ENCODE data around the gene CPNE7. TPM values are rescaled to one million over a fixed set of nuclear protein-coding genes. Genes with fewer than 3 reads are reported as not detected.

Gene CPNE7
- total and polyA plus RNA-seq, 2 of the 13 experiments (the other 11 are each of a cell fraction or from before 2014, with no cell fraction given), result 0.59 TPM; not detected in 1

GRCh38 chr16:89547291-89547690 is 28.3 kb upstream of the CPNE7 start:
- TF ChIP-seq ZFX (CRISPR knock-in tag; IDR thresholded peaks at IDR 0.05; ENCODE audit: low read depth) (no peak), AGO2 (optimal IDR thresholded peaks at IDR 0.05; ENCODE audit: low read depth, low read length) (peak; percentile 34)
- H3K4me1 ChIP-seq (ENCODE audit: insufficient read depth, low read length), result peaks cover 35% of the 10 kb centered on the region
- peaks cover 5% of the 10 kb centered on the region; the same call in 1 of the 2 replicates for H4K20me1 ChIP-seq (ENCODE audit: insufficient read depth, low read length)
- no peak overlapping the region for H3K4me2 ChIP-seq (ENCODE audit: low read depth, low read length)
- 98% methylated on average over 17 of the region's 17 CpGs for whole genome bisulfite sequencing (ENCODE audit: low lambda C conversion rate)
- no peak overlapping the region for H3K9ac ChIP-seq (ENCODE audit: insufficient read depth, low read depth, low read length)
- DNase-seq (ENCODE audit: low spot score) (no peak), ATAC-seq (no peak), FAIRE-seq (no peak)
- in situ Hi-C loops (cut with HindIII; ENCODE audit: extremely low pct_ligation_motif_present, low pct_unique_long_range_greater_than_20kb) (no loop called here), intact Hi-C loops (cut with micrococcal nuclease; ENCODE audit: unreplicated experiment) (no loop called here)
- no peaks in the 10 kb centered on the region for H3K9me3 ChIP-seq (ENCODE audit: low read length)
- no peak overlapping the region for H3K4me3 ChIP-seq (replicated peaks in 1 of 3; ENCODE audit: insufficient read depth in 1 of 3, low read depth in 2 of 3, low read length in 3 of 3)
- H3K27ac ChIP-seq (ENCODE audit: extremely low read length, insufficient read depth, low read length), result no peak overlapping the region
- ChIA-PET POLR2A (no interaction called here), CTCF (ENCODE audit: low intra/inter-chr PET ratio, low total read pairs) (no interaction called here)
- peaks cover 22 to 51% of the 10 kb centered on the region in 2 experiments; a peak in 4 of 5 replicates for H3K36me3 ChIP-seq (replicated peaks in 1 of 2; ENCODE audit: control insufficient read depth in 1 of 2, insufficient read depth in 2 of 2, low read length in 2 of 2)
- H3K79me2 ChIP-seq (ENCODE audit: insufficient read depth, low read length), result no peaks in the 10 kb centered on the region
- no peak overlapping the region for H2AFZ ChIP-seq (ENCODE audit: low read length)
- H3K27me3 ChIP-seq (ENCODE audit: control insufficient read depth in 1 of 2, insufficient read depth in 2 of 2, low read length in 2 of 2), result no peaks in the 10 kb centered on the region
- no TSS peak for BruUV-seq (replicated peaks)

GRCh38 chr16:89547860-89548259 is 27.7 kb upstream of the CPNE7 start:
- no peak overlapping the region for H3K27ac ChIP-seq (ENCODE audit: extremely low read length, insufficient read depth, low read length)
- DNase-seq (ENCODE audit: low spot score), result no peak
- WGBS (ENCODE audit: low lambda C conversion rate), result over 99% methylated on average over 20 of the region's 20 CpGs
- ChIA-PET POLR2A (no interaction called here), CTCF (ENCODE audit: low intra/inter-chr PET ratio, low total read pairs) (no interaction called here)
- no peak for ATAC-seq
- peaks cover 35% of the 10 kb centered on the region for H3K4me1 ChIP-seq (ENCODE audit: insufficient read depth, low read length)
- intact Hi-C loops (cut with micrococcal nuclease; ENCODE audit: unreplicated experiment) (no loop called here), in situ Hi-C loops (cut with HindIII; ENCODE audit: extremely low pct_ligation_motif_present, low pct_unique_long_range_greater_than_20kb) (no loop called here)
- H3K4me2 ChIP-seq (ENCODE audit: low read depth, low read length), result no peak overlapping the region
- no peak overlapping the region for H3K4me3 ChIP-seq (replicated peaks in 1 of 3; ENCODE audit: insufficient read depth in 1 of 3, low read depth in 2 of 3, low read length in 3 of 3)
- no peak for TF ChIP-seq ZNF20 (CRISPR knock-in tag; IDR thresholded peaks at IDR 0.05)
- TF ChIP-seq ZBTB42 (CRISPR knock-in tag; IDR thresholded peaks at IDR 0.05), result no peak
- peak; percentile 20; the same call in 1 of the 2 replicates for TF ChIP-seq ZNF687 (CRISPR knock-in tag; IDR thresholded peaks at IDR 0.05)
- H3K27me3 ChIP-seq (ENCODE audit: control insufficient read depth in 1 of 2, insufficient read depth in 2 of 2, low read length in 2 of 2), result no peaks in the 10 kb centered on the region
- H3K79me2 ChIP-seq (ENCODE audit: insufficient read depth, low read length), result no peaks in the 10 kb centered on the region
- H3K9me3 ChIP-seq (ENCODE audit: low read length), result no peaks in the 10 kb centered on the region
- BruUV-seq (replicated peaks), result no TSS peak
- peaks cover 28 to 53% of the 10 kb centered on the region in 2 experiments for H3K36me3 ChIP-seq (replicated peaks in 1 of 2; ENCODE audit: control insufficient read depth in 1 of 2, insufficient read depth in 2 of 2, low read length in 2 of 2)
- no peak for FAIRE-seq
- H3K9ac ChIP-seq (ENCODE audit: insufficient read depth, low read depth, low read length), result no peak overlapping the region
- no peak overlapping the region for H2AFZ ChIP-seq (ENCODE audit: low read length)
- peaks cover 5% of the 10 kb centered on the region; the same call in 1 of the 2 replicates for H4K20me1 ChIP-seq (ENCODE audit: insufficient read depth, low read length)

All from HepG2 (cell line).